Measurements from ENCODE around the gene BOK. TPM values are rescaled to one million over a fixed set of nuclear protein-coding genes. Genes with fewer than 3 reads are reported as not detected.

BOK gene
- total and polyA plus RNA-seq, 3 donors from 2014 or later: 20.2 to 62.7 (median 52.0) TPM

GRCh38 chr2:241553512-241553830 lies 5.1 kb upstream of the BOK start:
- Histone ChIP-seq H3K4me3 (no peak overlapping the region), H3K4me1 (no peaks in the 10 kb centered on the region), H3K36me3 (ENCODE audit: low read depth, missing control alignments) (no peaks in the 10 kb centered on the region), H3K27ac (no peak overlapping the region), H3K27me3 (no peaks in the 10 kb centered on the region), H3K9me3 (no peaks in the 10 kb centered on the region)
- no peak for DNase-seq
- no peak for TF ChIP-seq CTCF (IDR thresholded peaks at IDR 0.05)
- WGBS, 2 donors: 65 to 80% methylated on average over 12 of the region's 12 CpGs
- intact Hi-C loops (cut with DNase I; ENCODE audit: low total_unique reads): no loop called here

GRCh38 chr2:241553981-241554380 lies 4.6 kb upstream of the BOK start:
- no peak overlapping the region for H3K27ac ChIP-seq
- 59 to 64% methylated on average over 6 of the region's 6 CpGs for WGBS, 2 donors
- intact Hi-C loops (cut with DNase I; ENCODE audit: low total_unique reads): no loop called here
- DNase-seq: no peak
- no peaks in the 10 kb centered on the region for H3K36me3 ChIP-seq (ENCODE audit: low read depth, missing control alignments)
- H3K4me3 ChIP-seq: no peak overlapping the region
- no peak for TF ChIP-seq CTCF (IDR thresholded peaks at IDR 0.05)
- H3K9me3 ChIP-seq: no peaks in the 10 kb centered on the region
- H3K27me3 ChIP-seq: no peaks in the 10 kb centered on the region
- H3K4me1 ChIP-seq: no peaks in the 10 kb centered on the region

- intact Hi-C loops (cut with DNase I; ENCODE audit: low total_unique reads): no loop called here
- Histone ChIP-seq H3K27me3 (no peaks in the 10 kb centered on the region), H3K9me3 (no peaks in the 10 kb centered on the region), H3K36me3 (ENCODE audit: low read depth, missing control alignments) (no peaks in the 10 kb centered on the region), H3K4me3 (no peak overlapping the region), H3K27ac (no peak overlapping the region), H3K4me1 (no peaks in the 10 kb centered on the region)
- TF ChIP-seq POLR2A (IDR thresholded peaks at IDR 0.05) (no peak), CTCF (IDR thresholded peaks at IDR 0.05) (no peak)
- 87 to 95% methylated on average over 7 of the region's 7 CpGs for WGBS, 2 donors
- no peak for DNase-seq
Observed at GRCh38 chr2:241554610-241555322, 3.8 kb upstream of the BOK start.

GRCh38 chr2:241555711-241556110 lies 2.8 kb upstream of the BOK start:
- intact Hi-C loops (cut with DNase I; ENCODE audit: low total_unique reads): no loop called here
- no peaks in the 10 kb centered on the region for H3K36me3 ChIP-seq (ENCODE audit: low read depth, missing control alignments)
- TF ChIP-seq POLR2A (IDR thresholded peaks at IDR 0.05): no peak
- TF ChIP-seq CTCF (IDR thresholded peaks at IDR 0.05): no peak
- H3K27me3 ChIP-seq: no peaks in the 10 kb centered on the region
- H3K4me3 ChIP-seq: no peak overlapping the region
- H3K27ac ChIP-seq: no peak overlapping the region
- no peaks in the 10 kb centered on the region for H3K9me3 ChIP-seq
- WGBS, 2 donors: 73 to 77% methylated on average over 3 of the region's 3 CpGs
- no peak for DNase-seq
- H3K4me1 ChIP-seq: peaks cover 9% of the 10 kb centered on the region

GRCh38 chr2:241556746-241557145 lies 1.8 kb upstream of the BOK start:
- H3K36me3 ChIP-seq (ENCODE audit: low read depth, missing control alignments): no peaks in the 10 kb centered on the region
- no peak overlapping the region for H3K27ac ChIP-seq
- peaks cover 12% of the 10 kb centered on the region for H3K4me1 ChIP-seq
- intact Hi-C loops (cut with DNase I; ENCODE audit: low total_unique reads): no loop called here
- no peaks in the 10 kb centered on the region for H3K27me3 ChIP-seq
- no peak for DNase-seq
- H3K4me3 ChIP-seq: no peak overlapping the region
- no peak for TF ChIP-seq POLR2A (IDR thresholded peaks at IDR 0.05)
- H3K9me3 ChIP-seq: no peaks in the 10 kb centered on the region
